ENCODE measurements around the gene FOXD3.

GRCh38 chr1:63281753-63282152 lies 40.6 kb upstream of the FOXD3 start:
- TF ChIP-seq CTCF (IDR thresholded peaks at IDR 0.05; ENCODE audit: poor library complexity) (no peak), EZH2 (IDR thresholded peaks at IDR 0.05; ENCODE audit: borderline replicate concordance) (no peak)

All from hepatocyte (in vitro differentiated cells).